Activated T-helper 2 cell treated with anti-CD3 and anti-CD28 coated beads, Interferon-gamma antibody, Interleukin-2, Interleukin-4, amounts not matched to agents 10 μg/mL and 5 μg/mL and 100 μg/mL, durations not matched to agents 14 hours and 24 hours and 36 hours (primary cell): ENCODE data around the gene ELMO3. TPM values are rescaled to one million over a fixed set of nuclear protein-coding genes. Genes with fewer than 3 reads are reported as not detected.
A peak's percentile ranks its signal among the peaks of the same experiment; 100 is the strongest.

Experiments used
- DNase-seq: peaks from one replicate; pipeline ENCODE4 v3.0.0; 2021; ENCODE audit warnings: low spot score
- H3K27ac Mint-ChIP-seq: one replicate; pipeline ENCODE4 v1.8.0; 2021; ENCODE audit warnings: mixed read lengths
- H3K27me3 Mint-ChIP-seq: one replicate; pipeline ENCODE4 v1.8.0; 2021; ENCODE audit warnings: low read depth, mixed read lengths
- H3K36me3 Mint-ChIP-seq: one replicate; pipeline ENCODE4 v1.8.0; 2021; ENCODE audit warnings: low read depth, mixed read lengths
- H3K4me1 Mint-ChIP-seq: one replicate; pipeline ENCODE4 v1.8.0; 2021; ENCODE audit warnings: low read depth, mixed read lengths
- H3K4me3 Mint-ChIP-seq: one replicate; pipeline ENCODE4 v1.8.0; 2021; ENCODE audit warnings: low read depth, mild to moderate bottlenecking, moderate library complexity, mixed read lengths
- H3K9me3 Mint-ChIP-seq: one replicate; pipeline ENCODE4 v1.8.0; 2021; ENCODE audit warnings: mixed read lengths
- intact Hi-C: fragments of 100-400 bp; cut with micrococcal nuclease; formaldehyde crosslinking; loops from one replicate; pipeline ENCODE4 v1.15.1; 2023
- total RNA-seq: library from RNA; stranded (reverse); gene quantifications from 2 replicates; pipeline ENCODE4 v1.2.3, GENCODE V29; 2022

Gene ELMO3
- total RNA-seq, 1 donor from 2014 or later = 6.8 TPM

DNA sequence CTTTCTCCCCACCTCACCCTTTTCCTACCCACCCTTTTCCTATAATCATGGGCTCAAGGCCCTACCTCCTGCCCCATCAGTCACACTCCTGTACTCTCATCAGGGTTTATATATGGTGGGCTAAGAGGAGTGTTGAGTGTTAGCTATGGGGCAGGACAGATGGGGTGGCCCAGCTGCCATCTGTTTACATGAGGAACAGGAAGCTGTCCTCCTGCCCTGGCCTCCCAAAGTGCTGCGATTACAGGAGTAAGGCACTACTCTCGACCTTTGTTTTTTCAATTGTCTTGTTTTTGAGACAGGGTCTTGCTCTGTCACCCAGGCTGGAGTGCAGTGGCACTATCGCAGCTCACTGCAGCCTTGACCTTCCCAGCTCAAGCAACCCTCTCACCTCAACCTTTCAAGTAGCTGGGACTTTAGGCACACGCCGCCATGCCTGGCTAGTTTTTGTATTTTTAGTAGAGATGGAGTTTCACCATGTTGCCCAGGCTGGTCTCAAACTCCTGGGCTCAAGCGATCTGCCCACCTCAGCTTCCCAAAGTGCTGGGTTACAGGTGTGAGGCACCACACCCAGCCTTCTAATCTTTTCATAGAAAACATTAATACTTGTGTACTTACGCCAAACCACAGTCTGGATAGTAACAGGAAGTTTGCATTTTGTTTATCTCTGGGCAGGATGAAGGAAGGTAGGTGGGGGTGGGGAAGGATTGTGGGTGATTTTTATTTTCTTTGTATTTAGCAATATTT is 40.9 kb upstream of the ELMO3 start:
- peak overlapping the region; percentile 91 for H3K4me3 Mint-ChIP-seq
- peak overlapping the region; percentile 85 for H3K27ac Mint-ChIP-seq
- H3K27me3 Mint-ChIP-seq = peaks cover 5% of the 10 kb centered on the region
- no peak for DNase-seq
- intact Hi-C loops = loop anchor here (10.0 kb wide), 1 partner anchor 283 kb away; no protein-coding TSS in a partner anchor
- peaks cover 46% of the 10 kb centered on the region for H3K4me1 Mint-ChIP-seq
- peaks cover 34% of the 10 kb centered on the region for H3K36me3 Mint-ChIP-seq
- no peaks in the 10 kb centered on the region for H3K9me3 Mint-ChIP-seq

DNA sequence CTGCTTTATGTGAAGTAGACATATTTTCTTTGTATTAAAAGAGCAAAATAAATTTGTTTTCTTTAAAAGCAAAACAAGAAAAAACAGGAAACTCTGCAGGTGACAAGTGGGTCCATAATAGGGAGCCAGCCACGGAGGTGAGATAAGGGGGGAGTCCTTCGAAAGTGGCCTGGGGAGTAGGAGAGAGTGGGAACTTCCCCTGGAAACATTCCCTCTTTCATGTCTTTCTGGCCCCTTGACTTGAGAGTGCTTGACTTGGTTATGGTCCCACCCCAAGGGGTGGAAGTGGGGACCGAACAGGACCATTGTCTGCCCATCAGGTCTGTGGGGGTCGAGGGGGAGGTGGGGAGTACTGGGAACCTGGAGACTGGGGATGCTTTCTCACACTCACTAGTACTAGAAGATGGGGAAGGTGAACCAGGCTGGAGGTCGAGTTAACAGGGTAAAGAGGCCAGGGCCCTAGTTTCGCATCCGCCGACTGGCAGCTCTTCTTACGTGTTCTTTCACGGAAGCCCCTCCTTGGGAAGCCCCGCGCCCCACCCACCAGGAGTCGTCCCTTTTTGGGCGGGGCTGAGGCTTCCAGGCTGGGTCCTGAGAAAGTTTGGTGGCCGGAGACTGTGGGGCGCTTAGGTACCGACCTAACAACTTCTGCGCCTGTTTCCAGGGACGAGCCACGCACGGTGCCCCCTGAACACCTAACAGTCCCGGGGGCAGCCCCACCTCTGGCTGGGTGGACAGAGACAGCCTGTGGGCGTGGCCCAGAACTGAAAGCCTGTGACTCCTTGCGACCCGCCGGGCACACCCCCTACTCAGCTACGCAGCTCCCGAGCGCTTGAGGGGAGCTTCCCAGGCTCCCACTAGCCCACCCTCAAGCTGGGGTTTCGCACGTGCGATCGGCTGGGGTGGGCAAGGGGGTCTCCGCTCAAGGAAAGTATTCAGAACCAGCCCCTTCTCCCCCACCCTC is 40.0 kb upstream of the ELMO3 start:
- Mint-ChIP-seq H3K9me3 (no peaks in the 10 kb centered on the region), H3K36me3 (peaks cover 30% of the 10 kb centered on the region), H3K27ac (peak overlapping the region; percentile 85), H3K4me1 (peaks cover 44% of the 10 kb centered on the region), H3K4me3 (peak overlapping the region; percentile 91), H3K27me3 (peaks cover 5% of the 10 kb centered on the region)
- intact Hi-C loops = loop anchor here (1.0 to 10.0 kb wide), 3 partner anchors 11 to 284 kb away; partner anchors contain the start of gene NOL3
- DNase-seq = peak; percentile 84

DNA sequence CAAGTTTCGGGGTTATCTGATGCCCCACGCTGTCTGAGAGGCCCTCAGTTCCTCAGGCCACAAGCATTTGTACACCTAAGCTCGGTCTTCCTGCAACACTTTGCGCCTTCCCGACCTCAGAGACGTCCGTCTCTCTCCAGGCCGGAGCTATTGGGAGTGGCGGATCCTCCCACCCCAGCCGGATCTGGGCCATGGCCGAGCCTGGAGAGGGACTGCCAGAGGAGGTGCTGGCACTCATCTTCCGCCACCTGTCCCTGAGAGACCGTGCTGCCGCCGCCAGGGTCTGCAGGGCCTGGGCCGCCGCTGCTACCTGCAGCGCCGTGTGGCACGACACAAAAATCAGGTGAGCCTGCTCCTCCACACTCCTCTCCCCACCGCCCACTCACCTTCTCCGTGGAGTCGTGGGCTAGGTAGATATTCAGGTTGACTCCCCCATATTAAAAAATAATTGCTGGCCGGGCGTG is 37.3 kb upstream of the ELMO3 start:
- DNase-seq = no peak
- Mint-ChIP-seq H3K27ac (no peak overlapping the region), H3K4me3 (peak overlapping the region; percentile 30), H3K27me3 (peaks cover 17% of the 10 kb centered on the region), H3K36me3 (peaks cover 24% of the 10 kb centered on the region), H3K9me3 (no peaks in the 10 kb centered on the region), H3K4me1 (peaks cover 43% of the 10 kb centered on the region)
- intact Hi-C loops = loop anchor here (2.0 kb wide), 4 partner anchors 13 to 65 kb away; partner anchors contain the start of genes MATCAP1, PHAF1 and TMEM208

DNA sequence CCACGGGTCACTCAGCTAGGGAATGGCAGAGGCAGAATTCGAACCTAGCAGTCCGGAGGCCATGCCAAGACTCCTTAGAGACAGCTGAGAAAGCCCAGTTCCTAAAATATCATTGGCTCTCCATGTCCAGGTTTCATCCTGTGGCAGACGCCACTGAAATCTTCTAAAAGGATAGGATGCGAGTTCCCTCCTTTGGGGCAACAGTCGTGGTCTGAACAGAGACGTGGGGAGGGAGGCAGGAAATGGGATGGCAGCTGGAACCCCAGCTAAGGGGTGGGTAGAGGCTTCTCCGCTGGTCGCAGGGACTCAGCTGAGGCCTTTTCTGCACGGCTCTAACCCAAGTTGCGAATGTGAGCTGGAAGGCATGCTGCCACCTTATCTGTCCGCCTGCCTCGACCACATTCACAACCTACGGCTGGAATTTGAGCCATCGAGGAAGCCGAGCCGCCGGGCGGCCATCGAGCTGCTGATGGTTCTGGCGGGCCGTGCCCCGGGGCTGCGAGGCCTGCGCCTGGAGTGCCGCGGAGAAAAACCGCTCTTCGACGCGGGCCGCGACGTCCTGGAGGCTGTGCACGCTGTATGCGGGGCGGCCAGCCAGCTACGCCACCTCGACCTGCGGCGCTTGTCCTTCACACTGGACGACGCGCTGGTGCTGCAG is 36.3 kb upstream of the ELMO3 start:
- H3K27me3 Mint-ChIP-seq = peaks cover 22% of the 10 kb centered on the region
- no peak for DNase-seq
- H3K9me3 Mint-ChIP-seq = no peaks in the 10 kb centered on the region
- intact Hi-C loops = no loop called here
- peak overlapping the region; percentile 37 for H3K4me3 Mint-ChIP-seq
- peaks cover 27% of the 10 kb centered on the region for H3K36me3 Mint-ChIP-seq
- H3K27ac Mint-ChIP-seq = no peak overlapping the region
- peaks cover 36% of the 10 kb centered on the region for H3K4me1 Mint-ChIP-seq

DNA sequence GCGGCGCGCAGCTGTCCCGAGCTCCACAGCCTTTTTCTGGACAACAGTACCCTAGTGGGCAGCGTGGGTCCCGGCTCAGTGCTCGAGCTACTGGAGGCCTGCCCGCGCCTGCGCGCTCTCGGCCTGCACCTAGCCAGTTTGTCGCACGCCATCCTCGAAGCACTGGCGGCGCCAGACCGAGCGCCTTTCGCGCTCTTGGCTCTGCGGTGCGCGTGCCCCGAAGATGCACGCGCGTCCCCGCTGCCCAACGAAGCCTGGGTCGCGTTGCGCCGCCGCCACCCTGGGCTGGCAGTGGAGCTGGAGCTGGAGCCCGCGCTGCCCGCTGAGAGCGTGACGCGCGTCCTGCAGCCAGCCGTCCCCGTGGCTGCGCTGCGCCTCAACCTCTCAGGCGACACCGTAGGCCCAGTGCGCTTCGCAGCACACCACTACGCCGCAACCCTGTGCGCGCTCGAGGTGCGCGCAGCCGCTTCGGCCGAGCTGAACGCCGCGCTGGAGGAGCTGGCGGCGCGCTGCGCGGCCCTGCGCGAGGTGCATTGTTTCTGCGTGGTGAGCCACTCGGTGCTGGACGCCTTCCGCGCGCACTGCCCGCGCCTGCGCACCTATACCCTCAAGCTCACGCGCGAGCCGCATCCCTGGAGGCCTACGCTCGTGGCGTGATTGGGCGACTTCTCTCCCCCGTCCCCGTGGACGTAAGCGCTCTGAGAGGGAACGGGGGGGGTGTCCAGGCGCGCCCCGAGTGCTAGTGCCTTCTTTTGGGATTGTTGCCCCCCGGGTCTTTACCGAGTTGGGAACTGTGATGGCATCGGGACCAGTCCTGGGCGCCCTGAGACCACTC is 35.5 kb upstream of the ELMO3 start:
- Mint-ChIP-seq H3K27me3 (peaks cover 24% of the 10 kb centered on the region), H3K4me3 (peak overlapping the region; percentile 42), H3K36me3 (peaks cover 30% of the 10 kb centered on the region), H3K4me1 (peaks cover 31% of the 10 kb centered on the region), H3K27ac (no peak overlapping the region), H3K9me3 (no peaks in the 10 kb centered on the region)
- DNase-seq = peak; percentile 61
- intact Hi-C loops = no loop called here

DNA sequence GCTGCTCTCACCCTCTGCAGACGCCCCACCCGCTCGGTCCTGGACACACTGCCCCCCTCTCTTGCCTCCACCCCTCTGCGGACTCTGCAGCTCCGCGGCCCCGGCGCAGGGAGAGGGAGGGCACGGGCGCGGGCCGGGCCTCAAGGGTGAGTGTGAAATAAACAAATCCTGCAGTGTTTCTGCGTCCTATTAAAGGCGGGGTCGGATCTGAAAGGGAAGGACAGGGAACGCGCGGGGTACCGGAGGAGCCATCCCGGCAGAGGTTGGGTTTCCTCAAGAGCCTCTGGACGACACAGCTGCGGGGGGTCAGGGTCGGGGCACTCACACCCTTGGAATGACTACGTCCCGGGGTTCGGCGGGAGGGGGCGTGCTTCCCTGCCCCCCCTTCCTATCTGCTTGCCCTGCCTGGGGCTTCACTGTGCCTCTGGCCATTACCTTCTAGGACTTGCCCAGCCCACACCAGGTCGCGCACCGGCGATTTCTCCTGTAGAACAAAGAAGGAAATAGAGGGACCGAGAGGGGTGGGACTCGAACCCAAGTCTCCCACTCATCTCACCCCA is 34.9 kb upstream of the ELMO3 start:
- H3K4me3 Mint-ChIP-seq = peak overlapping the region; percentile 42
- H3K4me1 Mint-ChIP-seq = peaks cover 26% of the 10 kb centered on the region
- H3K9me3 Mint-ChIP-seq = no peaks in the 10 kb centered on the region
- H3K27ac Mint-ChIP-seq = no peak overlapping the region
- H3K36me3 Mint-ChIP-seq = peaks cover 31% of the 10 kb centered on the region
- H3K27me3 Mint-ChIP-seq = peaks cover 26% of the 10 kb centered on the region
- DNase-seq = no peak
- intact Hi-C loops = no loop called here

DNA sequence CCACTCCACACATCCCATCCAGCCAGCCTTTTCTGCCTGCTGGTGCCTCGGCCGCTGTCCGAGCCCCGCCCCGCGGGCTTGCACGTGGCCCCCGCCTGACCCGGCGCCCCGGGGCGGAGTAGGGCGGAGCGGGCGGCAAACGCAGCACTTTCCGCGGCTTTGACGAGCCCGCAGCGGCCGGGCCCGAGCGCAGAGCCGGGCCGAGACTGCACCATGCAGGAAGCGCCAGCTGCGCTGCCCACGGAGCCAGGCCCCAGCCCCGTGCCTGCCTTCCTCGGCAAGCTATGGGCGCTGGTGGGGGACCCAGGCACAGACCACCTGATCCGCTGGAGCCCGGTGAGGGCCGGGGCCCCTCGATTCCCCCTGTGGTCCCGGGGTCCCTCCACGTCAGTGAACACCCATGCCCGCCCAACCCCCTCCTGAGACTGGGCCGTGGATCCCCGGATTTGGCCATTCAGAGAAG is 34.3 kb upstream of the ELMO3 start, which contains the start of gene HSF4:
Gene HSF4, plus strand, starts transcription at position 147 of the 463 bp plus-strand sequence. Its CDS starts 67 bp downstream, at position 214.
- intact Hi-C loops = no loop called here
- peaks cover 26% of the 10 kb centered on the region for H3K27me3 Mint-ChIP-seq

DNA sequence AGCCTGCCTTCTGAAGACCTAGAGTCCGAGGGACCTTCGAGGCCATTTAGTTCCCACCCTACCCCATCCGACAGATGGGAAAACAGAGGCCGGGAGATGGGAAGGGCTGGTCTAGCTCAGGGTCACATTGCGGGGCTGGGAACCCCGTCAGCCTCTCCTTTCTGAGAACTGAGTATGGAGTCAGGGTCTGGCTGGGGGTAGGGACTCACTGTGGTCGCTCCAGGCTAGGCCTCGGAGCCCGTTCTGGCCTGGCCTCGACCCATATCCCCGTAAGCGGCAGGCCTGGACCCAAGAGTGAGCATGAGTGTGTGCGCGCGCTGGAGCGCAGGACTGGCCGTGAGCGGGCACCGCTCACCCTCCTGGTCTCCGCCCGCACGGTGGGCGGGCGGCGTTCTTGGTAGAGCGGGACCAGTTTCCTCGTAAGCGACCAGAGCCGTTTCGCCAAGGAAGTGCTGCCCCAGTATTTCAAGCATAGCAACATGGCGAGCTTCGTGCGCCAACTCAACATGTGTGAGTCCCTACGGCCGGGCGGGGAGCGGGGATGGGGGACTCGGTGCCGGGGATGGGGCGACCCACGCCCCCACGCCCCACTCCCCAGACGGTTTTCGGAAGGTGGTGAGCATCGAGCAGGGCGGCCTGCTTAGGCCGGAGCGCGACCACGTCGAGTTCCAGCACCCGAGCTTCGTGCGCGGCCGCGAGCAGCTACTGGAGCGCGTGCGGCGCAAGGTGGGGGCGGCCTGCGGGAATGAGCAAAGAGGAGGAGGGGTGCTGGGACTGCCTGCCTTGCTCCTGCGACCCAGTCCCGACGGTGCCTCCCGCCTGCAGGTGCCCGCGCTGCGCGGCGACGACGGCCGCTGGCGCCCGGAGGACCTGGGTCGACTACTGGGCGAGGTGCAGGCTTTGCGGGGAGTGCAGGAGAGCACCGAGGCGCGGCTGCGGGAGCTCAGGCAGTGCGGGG is 33.5 kb upstream of the ELMO3 start:
- peak overlapping the region; percentile 51 for H3K4me3 Mint-ChIP-seq
- peaks cover 26% of the 10 kb centered on the region for H3K27me3 Mint-ChIP-seq
- no peak overlapping the region for H3K27ac Mint-ChIP-seq
- no peak for DNase-seq
- H3K9me3 Mint-ChIP-seq = no peaks in the 10 kb centered on the region
- intact Hi-C loops = no loop called here
- peaks cover 32% of the 10 kb centered on the region for H3K4me1 Mint-ChIP-seq
- peaks cover 36% of the 10 kb centered on the region for H3K36me3 Mint-ChIP-seq

More for the DNA sequence above, 34.3 kb upstream of the ELMO3 start, which contains the start of gene HSF4:
- Mint-ChIP-seq H3K4me1 (peaks cover 26% of the 10 kb centered on the region), H3K27ac (no peak within 1 kb of the TSS), H3K9me3 (no peaks in the 10 kb centered on the region), H3K4me3 (peak within 1 kb of the TSS; percentile 51), H3K36me3 (peaks cover 31% of the 10 kb centered on the region)
- DNase-seq = no peak

DNA sequence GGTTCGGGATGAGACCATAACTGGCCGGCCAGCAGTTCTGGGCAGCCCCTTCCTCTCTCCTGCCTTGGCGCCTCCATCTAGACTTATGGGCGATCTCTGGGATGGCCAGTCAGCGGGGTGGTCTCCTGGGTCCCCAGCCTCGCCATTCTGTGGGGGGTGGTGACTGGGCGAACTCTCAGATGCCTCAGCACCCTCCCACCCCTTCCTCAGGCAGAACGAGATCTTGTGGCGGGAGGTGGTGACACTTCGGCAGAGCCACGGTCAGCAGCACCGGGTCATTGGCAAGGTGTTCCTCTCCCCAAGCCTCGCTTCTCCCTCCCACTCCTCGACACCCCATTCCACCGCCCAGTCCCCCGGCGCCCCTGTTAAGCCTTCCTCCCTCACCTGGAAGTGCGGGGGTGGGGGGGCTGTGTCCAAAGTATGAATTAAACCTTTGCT is 32.8 kb upstream of the ELMO3 start:
- peaks cover 34% of the 10 kb centered on the region for H3K36me3 Mint-ChIP-seq
- intact Hi-C loops = no loop called here
- no peak overlapping the region for H3K4me3 Mint-ChIP-seq
- H3K27me3 Mint-ChIP-seq = peaks cover 26% of the 10 kb centered on the region
- DNase-seq = no peak
- peaks cover 34% of the 10 kb centered on the region for H3K4me1 Mint-ChIP-seq
- H3K27ac Mint-ChIP-seq = no peak overlapping the region
- no peaks in the 10 kb centered on the region for H3K9me3 Mint-ChIP-seq

DNA sequence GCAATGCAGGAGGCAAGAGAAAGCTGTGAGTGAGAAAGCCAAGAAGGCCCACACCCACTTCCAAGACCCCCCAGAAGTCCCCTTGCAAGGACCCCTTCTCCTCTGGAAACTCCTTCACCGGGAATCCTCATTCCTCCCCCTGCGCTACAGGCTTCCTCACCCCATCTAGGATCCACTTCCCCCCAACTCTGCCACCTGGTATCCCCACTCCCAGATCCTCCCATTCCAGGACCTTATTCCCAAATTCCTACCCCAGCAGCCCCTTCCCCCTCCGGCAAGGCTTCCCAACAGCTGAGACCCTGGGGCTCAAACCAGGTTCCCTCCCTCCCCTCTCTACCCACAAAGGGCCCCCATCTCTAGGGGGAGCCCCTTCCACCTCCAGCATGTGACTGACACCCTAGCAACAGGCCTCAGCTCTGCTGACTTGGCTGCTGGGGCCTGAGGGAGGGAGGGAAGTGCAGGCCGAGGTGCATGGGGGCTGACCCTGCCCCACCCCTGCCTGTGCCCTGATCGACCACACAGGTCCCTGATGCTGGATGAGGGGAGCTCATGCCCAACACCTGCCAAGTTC is 32.2 kb upstream of the ELMO3 start:
- H3K4me3 Mint-ChIP-seq = no peak overlapping the region
- intact Hi-C loops = no loop called here
- H3K36me3 Mint-ChIP-seq = peaks cover 37% of the 10 kb centered on the region
- peaks cover 40% of the 10 kb centered on the region for H3K4me1 Mint-ChIP-seq
- H3K27me3 Mint-ChIP-seq = peaks cover 26% of the 10 kb centered on the region
- no peak for DNase-seq
- no peaks in the 10 kb centered on the region for H3K9me3 Mint-ChIP-seq
- H3K27ac Mint-ChIP-seq = no peak overlapping the region
